ENCODE measurements around the gene CRIP2.

The CRIP2 gene

GRCh38 chr14:105430042-105430441 lies 44.6 kb upstream of the CRIP2 start:
- TF ChIP-seq CTCF (IDR thresholded peaks at IDR 0.05; ENCODE audit: low read depth, low read length) = no peak
- no peak overlapping the region for H3K4me3 ChIP-seq (ENCODE audit: low read depth, low read length)

GRCh38 chr14:105430565-105430964 lies 44.1 kb upstream of the CRIP2 start:
- TF ChIP-seq CTCF (IDR thresholded peaks at IDR 0.05; ENCODE audit: low read depth, low read length) = no peak
- H3K4me3 ChIP-seq (ENCODE audit: low read depth, low read length) = no peak overlapping the region

GRCh38 chr14:105431256-105431655 lies 43.4 kb upstream of the CRIP2 start:
- TF ChIP-seq CTCF (IDR thresholded peaks at IDR 0.05; ENCODE audit: low read depth, low read length) = no peak
- H3K4me3 ChIP-seq (ENCODE audit: low read depth, low read length) = no peak overlapping the region

- no peak for TF ChIP-seq CTCF (IDR thresholded peaks at IDR 0.05; ENCODE audit: low read depth, low read length)
- H3K4me3 ChIP-seq (ENCODE audit: low read depth, low read length) = no peak overlapping the region
Measured at GRCh38 chr14:105432657-105433056, 42.0 kb upstream of the CRIP2 start.

GRCh38 chr14:105433161-105433605 lies 41.4 kb upstream of the CRIP2 start:
- no peak overlapping the region for H3K4me3 ChIP-seq (ENCODE audit: low read depth, low read length)
- no peak for TF ChIP-seq CTCF (IDR thresholded peaks at IDR 0.05; ENCODE audit: low read depth, low read length)

- no peak for TF ChIP-seq CTCF (IDR thresholded peaks at IDR 0.05; ENCODE audit: low read depth, low read length)
Measured at GRCh38 chr14:105436402-105436801, 38.2 kb upstream of the CRIP2 start.

GRCh38 chr14:105436891-105437722 lies 37.5 kb upstream of the CRIP2 start:
- TF ChIP-seq CTCF (IDR thresholded peaks at IDR 0.05; ENCODE audit: low read depth, low read length) = no peak

More at GRCh38 chr14:105436402-105436801, 38.2 kb upstream of the CRIP2 start:
- no peak overlapping the region for H3K4me3 ChIP-seq (ENCODE audit: low read depth, low read length)

More at GRCh38 chr14:105436891-105437722, 37.5 kb upstream of the CRIP2 start:
- no peak overlapping the region for H3K4me3 ChIP-seq (ENCODE audit: low read depth, low read length)

Measured in WI38 (cell line).